Activated gamma-delta T cell (primary cell): Measurements from ENCODE around the gene NRP1.

Experiments
- DNase-seq: peaks from one replicate; lab custom pipeline; 2025; lab: John Stamatoyannopoulos, UW

Gene NRP1

DNA sequence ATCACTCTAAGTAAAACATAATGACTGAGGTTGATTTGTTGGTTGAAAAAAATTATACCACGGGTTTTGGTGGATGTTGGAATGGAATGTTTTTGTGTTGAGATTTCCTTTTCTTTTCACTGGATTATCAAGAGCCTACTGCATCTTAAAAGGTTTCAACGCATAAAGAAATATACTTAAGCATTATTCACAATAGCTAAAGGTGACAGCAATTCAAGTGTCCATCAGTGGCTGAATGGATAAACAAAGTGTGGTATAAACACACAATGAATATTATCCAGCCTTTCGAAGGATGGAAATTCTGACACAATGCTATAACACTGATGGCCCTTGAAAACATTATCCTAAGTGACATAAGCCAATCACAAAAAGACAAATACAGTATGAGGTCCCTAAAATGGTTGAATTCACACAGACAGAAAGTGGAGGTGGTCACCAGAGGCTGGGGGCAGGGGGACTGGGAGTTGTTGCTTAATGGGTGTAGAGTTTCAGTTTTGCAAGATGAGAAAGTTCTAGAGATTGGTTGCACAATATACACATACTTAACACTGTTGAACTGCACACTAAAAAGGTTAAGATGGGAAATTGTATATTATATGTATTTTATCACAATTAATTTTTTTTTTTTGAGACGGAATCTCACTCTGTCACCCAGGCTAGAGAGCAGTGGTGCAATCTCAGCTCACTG is 122.3 kb downstream of the NRP1 start:
- DNase-seq = no peak

DNA sequence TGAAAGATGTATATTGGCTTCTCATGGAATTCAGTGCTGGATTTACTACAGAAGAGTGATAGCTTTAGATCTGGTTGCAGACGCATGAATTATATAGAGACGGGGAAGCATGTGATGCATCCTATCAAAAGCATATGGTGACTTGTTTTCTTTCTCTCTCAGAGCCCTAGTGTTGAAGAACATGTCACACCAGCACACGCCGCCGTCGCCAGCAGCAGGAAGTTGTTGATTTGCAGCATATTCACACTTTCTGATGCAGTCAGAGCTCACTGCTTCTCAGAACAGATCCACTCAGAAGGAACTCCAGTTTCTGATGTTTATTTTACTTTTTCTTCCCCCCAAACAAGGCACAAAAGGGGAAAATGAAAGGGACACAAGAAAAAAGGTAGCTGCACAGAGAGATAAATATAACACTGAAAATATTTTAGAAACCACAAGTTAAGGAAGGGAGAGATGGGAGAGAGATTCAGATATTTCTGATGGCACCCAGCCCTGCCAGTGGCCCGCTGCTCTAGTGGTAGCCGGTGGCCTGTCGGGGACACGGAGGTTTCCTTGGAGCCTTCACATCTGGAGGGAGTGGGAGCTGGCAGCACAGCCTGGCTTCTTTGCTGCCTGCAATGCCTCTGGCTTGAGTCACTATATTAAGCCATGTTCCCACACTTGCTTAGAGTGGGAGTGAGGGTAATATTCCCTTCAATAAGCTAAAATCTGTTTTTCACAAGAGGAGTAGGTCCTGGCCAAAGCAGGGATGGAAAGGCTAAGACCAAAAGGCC is 123.2 kb downstream of the NRP1 start:
- DNase-seq = no peak

DNA sequence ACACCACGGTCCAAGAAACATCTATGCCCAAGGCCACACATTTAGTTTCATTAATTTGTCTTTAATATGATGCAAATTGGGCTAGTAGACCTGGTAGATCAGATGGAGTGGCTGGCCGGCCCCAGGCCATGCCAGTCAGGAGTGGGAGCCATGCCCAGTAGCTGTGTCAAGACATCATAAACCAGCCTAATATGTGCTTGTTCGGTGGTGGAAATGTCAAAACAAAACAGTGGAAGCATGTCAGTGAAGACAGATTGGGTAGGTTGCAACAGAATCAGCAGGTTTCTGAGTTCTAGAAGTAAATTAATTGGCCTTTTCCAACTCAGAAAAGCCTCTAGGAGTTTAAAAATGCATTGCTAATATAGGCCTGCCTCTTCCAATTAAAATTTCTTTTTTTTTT is 124.7 kb downstream of the NRP1 start:
- DNase-seq = no peak

DNA sequence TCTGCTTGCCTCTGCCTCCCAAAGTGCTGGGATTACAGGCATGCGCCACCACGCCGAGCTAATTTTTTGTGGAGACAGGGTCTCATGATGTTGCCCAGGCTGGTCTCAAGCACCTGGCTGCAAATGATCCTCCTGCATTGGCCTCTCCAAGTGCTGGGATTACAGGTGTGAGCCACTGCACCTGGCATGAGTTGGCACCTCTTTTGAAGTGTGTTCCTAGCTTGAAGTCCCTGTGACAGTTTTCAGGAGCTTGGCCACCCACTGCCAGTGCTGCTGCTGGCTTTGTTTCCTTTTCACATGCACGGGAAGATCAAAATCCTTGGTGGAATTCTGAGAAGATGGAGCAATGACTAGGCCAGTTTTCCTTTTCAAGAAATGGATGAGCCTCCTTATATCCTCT is 126.3 kb downstream of the NRP1 start:
- no peak for DNase-seq

DNA sequence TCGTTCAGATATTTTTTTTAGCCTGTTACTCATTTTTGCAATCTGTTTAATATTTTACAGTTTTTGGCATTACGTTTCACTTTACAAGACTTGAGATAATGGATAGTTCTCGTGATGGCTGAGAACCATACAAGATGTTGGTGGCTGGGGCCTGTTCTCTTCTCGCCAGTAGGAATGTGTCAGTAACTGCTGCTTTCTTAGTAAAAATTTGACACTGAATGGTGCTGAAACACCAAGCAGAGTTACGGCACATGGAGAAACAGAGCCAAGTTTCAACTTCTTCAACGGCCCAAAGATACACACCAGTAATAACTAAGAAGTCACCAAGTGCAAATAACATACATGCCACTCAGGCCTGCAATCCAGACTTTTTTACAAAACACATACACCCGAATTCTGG is 130.4 kb downstream of the NRP1 start:
- DNase-seq = no peak

DNA sequence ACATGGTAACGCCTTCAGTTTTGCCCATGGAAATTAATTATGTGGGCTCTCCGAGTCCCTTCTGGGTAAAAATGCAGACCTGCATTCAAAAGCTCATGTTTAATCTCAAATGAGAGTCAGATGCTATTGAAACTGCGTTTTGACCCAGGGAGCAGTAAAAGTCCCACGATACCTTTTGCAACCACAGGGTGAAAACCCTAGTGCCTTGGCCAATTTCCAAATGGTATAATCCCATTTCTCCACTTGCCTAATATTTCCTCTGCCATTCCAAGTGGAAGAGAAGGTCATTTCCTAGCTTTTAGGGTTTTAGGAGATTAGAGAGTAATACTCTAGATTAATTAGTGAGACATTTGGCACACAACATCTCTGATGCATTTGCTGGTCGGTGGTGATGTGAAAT is 132.5 kb downstream of the NRP1 start:
- no peak for DNase-seq

DNA sequence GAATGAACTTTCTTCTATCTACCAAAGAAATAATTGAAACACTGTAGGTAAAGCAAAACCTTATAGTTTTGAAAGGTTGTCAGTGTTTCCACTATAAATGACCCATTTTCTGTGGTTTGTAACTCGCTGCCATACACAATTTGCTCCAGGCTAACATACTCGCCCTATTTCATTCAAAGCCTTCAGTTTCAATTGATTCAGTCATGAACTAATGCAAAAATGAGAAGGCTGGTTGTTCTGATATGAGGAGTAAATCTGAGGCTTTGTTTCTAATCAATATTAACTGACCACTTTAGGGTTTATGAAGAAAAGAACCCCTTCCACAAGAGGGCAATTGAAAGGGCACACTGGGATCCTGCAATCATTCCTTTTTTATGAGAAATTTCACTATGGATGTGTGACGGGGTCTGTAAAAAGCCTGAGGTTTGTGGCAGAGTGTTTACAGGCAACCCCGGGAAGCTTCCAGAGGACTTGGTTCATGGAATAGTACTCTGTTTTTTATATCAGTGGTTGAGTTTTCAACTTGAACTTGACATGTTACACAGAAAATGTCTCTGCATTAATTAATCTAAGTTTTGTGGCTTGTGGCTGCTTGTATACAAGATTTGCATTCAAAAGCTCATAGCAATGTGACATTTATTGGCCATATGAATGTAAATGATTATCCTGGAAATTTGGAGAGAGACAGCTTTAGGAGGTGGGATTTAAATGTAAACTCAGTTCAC is 133.2 kb downstream of the NRP1 start:
- DNase-seq = no peak

DNA sequence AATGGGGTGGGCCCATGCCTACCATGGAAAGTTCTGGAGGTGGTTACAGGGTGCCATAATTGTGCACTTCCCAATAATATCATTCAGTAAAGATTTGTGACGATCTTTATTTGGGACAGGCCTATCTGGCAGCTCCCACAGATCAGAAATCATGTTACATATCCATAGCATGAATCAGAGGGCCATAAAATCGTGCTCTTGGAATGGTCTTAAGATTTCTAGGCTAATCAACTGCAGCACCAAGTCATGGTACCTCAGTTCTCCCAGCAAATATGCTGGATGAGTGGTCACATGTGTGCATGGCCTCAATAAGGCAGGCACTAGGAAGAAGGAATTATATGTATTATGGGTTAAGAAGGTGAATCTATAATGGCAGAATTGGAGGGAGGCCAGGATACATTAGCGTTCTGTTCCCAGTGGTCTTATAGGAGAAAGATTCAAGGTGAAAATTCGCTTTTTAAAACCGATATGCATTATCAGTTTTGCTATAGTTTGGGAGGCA is 134.7 kb downstream of the NRP1 start:
- no peak for DNase-seq

DNA sequence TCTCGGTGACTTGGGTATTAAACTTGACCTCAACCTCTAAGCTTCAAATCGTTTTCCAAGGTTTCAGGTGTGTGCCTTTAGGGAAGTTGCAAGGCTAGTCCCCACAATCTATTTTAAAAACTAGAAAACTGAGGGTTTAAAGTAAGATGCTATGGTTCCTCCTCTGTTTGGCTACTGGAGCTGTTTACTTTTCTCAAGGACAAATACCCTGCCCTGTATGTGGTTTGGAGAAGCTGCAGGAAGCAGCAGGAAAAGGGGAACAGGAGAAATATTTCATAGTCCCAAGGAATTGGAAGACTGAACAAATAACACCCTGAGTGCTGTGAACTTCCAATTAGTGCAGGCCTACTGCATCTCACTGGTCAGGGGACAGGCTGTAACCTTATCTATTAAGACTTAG is 135.9 kb downstream of the NRP1 start:
- DNase-seq = no peak

DNA sequence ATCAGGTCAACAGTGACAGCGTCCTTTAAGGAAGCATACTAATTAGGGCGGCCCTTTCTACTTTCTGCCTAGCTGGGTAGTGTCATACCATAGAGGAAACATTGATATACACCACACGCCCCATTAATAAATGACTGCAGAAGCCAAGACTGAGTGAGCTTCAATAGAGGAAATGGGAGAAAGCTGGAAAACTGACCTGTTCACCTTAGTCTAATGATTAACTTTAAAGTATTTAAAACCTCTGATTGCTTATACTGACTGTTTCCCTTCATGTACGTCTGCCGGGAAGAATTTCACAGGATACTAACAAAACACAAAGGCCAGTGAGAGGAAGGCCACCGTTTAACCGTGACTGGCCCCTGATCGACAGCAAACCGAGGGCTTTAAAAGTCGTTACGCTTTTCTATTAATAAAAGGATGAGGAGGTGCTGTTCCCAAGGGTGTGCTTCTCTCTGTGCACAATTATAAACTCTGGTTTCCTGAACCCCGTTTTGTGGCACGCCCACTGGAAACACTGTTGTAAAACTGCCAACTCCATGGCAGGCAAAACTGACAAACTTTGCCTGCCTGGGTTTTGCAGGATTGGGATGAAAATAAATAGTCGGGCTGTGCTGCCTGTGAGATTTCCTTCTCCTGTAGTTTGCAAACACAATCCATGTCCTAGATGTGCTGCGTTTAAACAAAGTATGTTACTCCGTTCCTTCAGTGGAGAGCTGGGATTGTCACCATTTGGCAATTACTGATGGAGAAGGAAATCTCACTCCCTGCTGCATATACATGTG is 137.6 kb downstream of the NRP1 start:
- no peak for DNase-seq

DNA sequence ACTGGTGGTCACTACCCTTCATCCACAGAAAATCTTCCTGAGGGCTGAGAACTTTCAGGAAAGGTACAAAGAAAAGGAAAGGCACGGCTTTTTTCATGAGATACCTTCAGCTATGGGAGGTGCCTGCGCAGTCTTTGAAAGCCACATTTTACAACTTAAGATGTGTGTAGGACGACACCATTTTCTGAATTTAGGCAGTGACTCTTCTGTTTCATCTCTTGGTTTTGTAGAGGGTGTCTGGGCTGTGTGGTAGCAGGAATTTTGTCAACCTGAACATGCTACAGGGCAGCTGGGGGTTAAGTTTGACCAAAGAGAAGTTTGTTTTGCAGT is 138.1 kb downstream of the NRP1 start:
- no peak for DNase-seq

DNA sequence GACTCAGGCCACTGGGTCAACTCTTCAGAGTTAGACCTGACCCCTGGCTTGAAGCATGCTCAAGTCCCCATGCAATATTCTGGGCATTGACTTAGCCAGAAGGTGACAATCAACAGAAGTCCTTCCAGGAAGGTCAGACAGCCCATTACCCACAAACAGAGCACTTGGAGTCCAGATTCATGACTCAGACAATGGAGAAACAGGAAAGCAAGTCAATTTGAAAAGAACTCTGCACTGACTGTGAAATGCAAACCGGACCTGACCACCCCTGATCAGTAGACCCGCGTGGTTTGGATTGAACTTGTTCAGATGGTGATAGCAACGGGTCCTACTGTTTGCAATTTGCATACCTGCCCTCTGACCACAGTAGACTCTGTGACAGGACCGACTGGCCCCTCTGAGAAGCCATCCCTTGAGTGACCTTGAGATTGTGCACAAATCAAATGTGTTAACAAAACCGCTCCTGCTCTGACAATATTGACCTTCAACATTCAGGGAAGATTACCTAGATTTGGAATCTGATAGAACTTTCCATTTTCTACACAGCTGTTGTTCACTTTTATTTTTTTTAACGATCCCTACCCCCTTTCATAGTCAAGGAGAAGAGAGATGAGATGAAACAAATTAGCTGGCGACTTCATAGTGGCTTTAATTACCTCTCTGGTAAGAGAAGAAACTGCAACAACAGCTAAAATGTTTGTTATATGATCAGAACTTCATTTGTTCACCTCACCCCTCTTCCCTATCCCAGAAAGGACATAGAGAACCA is 138.7 kb downstream of the NRP1 start:
- no peak for DNase-seq

DNA sequence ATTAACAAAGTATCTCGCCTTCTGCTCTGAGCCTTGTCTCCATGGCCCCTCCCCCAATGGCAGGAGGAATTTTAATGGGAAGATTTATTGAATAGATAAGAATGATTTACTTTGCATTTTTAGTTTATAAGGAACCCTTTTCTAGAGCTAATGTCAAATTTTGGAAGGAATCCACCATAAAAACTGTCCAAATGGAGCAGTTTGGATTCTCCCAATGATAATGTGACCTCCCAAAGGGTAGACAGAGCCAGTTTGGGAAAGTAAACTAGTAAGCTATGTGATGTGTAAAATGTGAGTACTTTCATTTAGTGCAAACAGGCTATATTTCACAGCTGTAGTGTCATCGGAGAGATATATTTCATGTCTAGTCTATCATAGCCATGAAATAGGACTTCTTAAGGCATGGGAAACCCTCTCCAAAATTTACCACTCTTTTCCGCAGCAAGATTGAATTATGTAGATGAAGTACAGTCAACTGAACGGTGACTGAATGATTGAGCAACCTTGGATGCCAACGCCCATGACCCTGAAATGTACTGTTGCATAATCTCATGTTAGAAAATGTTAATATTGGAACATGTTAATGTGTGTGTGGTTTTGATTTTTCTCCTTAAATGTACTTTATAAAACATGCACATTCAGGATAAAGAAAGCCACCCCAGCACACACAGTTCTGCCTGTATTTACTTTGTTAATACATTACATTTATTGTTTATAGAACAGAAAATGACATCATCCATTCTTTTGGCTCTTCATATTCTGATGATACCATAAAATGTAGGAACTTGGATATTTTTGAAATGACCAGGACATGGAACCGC is 140.6 kb downstream of the NRP1 start:
- no peak for DNase-seq

DNA sequence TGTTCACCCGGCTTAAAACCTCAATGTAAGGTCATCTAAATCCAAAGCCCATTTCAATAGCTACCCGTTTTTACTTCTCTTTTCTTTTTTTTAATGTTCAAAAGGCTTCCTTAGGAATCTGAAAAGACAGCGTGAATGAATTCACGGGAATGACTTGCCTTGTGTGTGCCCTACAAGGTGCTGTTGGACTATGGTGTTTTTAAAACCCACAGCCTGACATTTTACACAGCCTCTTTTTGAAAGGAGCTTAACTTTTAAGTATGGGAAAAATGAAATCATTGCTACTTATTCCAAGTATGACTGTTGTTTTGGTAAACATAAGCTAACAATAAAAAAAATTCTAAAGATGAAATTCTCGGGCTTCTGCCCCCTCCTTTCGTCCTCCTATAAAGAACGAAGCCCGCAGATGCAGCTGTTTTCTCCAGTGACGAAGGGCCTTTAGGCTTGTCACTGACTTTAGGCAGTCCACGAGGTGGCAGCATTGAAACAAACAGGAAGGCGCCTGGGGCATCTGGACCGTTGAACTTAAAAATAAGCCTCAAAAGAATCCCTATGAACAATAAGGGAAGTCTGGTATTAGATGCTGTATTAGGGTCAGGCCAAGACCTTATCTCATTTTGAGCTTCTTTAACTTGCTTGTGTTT is 141.3 kb downstream of the NRP1 start:
- no peak for DNase-seq

DNA sequence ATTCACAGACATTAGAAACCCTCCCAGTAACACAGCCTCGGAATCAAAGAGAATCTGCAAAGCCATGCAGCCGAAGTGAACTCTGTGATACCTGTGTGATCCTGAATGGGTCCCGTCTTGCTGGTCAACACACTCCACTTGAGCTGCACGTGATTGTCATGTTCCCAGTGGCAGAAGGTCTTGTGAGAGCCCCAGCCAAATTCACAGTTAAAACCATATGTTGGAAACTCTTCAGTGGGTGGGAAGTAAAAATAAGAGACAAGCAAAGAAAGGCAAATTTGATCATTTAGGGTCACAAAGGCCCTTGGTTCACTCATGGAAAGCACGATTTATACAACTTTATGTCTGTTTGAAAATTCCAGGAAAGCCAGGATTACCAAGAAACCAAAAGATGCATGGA is 142.3 kb downstream of the NRP1 start:
- no peak for DNase-seq

DNA sequence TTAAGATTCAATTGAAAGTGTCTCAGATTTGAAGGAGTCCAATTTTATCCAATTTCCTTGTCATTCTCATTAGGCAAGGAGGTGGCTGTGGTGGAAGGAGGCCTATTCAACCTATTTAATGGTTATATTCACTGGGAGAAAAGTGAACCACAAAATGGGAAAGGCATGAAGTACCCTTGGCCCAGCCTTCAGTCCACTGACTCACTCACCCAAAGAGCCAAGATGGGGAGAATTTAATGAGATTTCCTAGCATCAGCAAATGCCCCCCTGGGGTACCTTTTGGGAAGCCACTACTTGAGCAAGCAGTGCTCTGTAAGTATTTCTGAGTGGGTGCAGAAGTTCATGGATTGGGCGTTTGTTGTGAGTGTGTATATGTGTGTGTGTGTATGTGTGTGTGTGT is 144.1 kb downstream of the NRP1 start:
- no peak for DNase-seq

DNA sequence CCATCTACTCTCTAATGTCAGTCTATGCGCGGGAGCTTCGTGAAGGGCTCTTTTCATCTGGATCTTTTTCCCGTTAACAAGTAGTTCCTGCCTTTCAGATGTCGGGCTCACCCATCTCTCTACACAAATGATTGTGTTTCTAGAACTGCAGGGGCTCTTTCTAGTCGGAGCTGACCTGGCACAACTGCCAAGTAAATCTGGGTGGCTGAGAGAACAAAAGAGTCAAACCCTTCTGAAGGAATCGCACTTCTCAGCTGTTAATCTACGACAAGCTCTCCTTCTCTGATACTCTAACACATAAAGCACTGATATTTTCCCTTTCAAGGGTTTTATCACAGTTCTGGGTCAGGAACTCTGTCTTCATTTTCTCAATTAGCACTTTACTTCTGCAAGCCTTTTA is 144.7 kb downstream of the NRP1 start:
- DNase-seq = no peak

DNA sequence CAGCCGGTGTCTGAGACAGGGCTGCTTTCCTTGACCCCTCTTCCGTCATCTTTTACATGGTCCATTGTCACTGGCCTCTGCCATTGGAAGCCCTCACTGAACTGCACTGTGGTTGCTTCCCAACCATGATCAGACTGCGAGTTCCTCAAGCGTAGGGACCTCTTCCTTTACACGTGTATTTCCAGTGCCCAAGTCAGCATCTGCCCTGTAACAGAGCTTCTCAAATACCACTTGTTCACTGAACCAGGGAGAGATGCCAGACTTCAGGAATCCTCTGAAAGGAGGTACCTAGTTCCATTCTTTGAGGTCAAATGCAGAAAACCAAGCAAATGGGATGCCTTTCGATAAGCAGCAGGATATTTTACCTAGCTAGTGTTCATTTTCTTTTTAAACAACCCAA is 145.1 kb downstream of the NRP1 start:
- no peak for DNase-seq

DNA sequence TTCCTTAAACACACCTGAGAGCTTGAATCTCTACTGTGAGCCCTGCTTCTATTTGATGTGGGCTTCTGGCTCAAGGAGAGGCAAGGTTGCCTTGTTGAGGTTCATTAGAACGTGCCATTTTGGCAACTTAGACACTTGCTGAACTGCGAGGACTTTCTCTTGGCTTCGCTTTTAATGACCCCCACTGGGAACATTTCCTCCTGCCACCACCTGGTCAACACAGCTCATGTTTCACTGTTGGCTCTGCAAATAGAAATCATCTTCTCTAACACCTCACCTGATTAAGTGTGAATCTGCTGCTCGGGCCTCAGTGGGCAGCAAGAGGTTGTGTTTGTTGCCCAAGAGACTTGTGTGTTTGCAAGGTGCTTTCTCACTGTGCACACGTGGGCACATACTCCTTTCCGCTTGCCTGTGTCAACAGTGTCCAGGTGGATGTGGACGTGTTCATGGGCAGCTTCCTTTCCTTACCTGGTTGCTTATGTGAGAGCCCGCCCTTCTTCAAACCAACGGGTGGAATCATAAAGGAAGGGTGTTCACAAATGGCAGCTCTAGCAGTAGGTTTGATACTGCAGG is 147.0 kb downstream of the NRP1 start:
- no peak for DNase-seq

DNA sequence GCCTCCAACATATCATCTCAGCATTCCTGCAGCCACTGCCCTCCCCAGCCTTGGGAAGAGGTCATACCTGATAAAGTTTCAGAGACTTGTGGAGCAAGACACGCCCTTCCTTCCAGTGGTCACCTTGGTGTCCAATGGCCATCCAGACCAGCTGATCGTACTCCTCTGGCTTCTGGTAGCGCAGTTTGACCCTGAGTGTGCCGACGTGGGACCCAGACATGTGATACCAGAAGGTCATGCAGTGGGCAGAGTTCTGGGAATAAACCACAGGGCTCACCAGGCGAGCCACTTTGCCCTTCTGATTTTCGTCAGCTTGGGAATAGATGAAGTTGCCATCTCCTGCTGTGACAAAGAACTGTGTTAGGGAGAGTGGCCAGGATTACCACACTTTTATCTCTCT is 148.3 kb downstream of the NRP1 start:
- no peak for DNase-seq
